Thyroid gland (tissue), 4 donors: ENCODE results near the gene ABCC9. TPM values are rescaled to one million over a fixed set of nuclear protein-coding genes. Genes with fewer than 3 reads are reported as not detected.

ENCODE experiments used
- DNase-seq, 2 donors: peaks; one replicate each; pipeline ENCODE4 v3.0.0-alpha.2; 2019
- H3K27ac ChIP-seq, 3 donors: fragments of 200-600 bp; sonication (generic); 1 replicate in 2 of 3; 2 replicates in 1 of 3; pipeline ENCODE4 v1.5.1; 2016 to 2019; ENCODE audit warnings: mild to moderate bottlenecking in 1 of 3, moderate library complexity in 1 of 3
- H3K27me3 ChIP-seq: fragments of 200-600 bp; sonication (generic); one replicate; pipeline ENCODE4 v1.5.1; 2019
- H3K36me3 ChIP-seq, 2 donors: fragments of 200-600 bp; sonication (generic); one replicate each; pipeline ENCODE4 v1.5.1; 2016 to 2019
- H3K4me1 ChIP-seq, 2 donors: fragments of 200-600 bp; sonication (generic); one replicate each; pipeline ENCODE4 v1.5.1; 2017 to 2019
- H3K4me3 ChIP-seq, 3 donors: fragments of 200-600 bp; sonication (generic); replicated peaks in 1 of 3; 1 replicate in 2 of 3; 2 replicates in 1 of 3; pipeline ENCODE4 v1.5.1; 2016; ENCODE audit warnings: mild to moderate bottlenecking in 1 of 3
- H3K9me3 ChIP-seq: fragments of 200-600 bp; sonication (generic); one replicate; pipeline ENCODE4 v1.5.1; 2017
- CTCF ChIP-seq, 6 experiments: fragments of 200-600 bp in 3 of 6; fragments of 450-650 bp in 3 of 6; sonication (generic) in 3 of 6; IDR thresholded peaks; one replicate each; pipeline ENCODE4 v1.5.1; 2016 to 2019; ENCODE audit warnings: antibody characterized with exemption in 6 of 6, mild to moderate bottlenecking in 2 of 6, inconsistent platforms in 1 of 6, moderate library complexity in 1 of 6
- POLR2A ChIP-seq, 2 donors: fragments of 450-650 bp; IDR thresholded peaks; one replicate each; pipeline ENCODE4 v1.6.1; 2017; ENCODE audit warnings: antibody characterized with exemption in 2 of 2, mild to moderate bottlenecking in 2 of 2, moderate library complexity in 1 of 2
- WGBS, 2 donors: methylation state at CpG; one replicate each; pipeline ENCODE4 v1.1.5; 2017; 5-methylcytosine and 5-hydroxymethylcytosine counted together
- intact Hi-C: fragments of 100-400 bp; cut with DNase I; formaldehyde crosslinking; loops from one replicate; pipeline ENCODE4 v1.15.1; 2023
- total RNA-seq, 4 donors: library from RNA; depleted of rRNA; stranded (reverse); fragments of >200 nt; gene quantifications; one replicate each; pipeline ENCODE4 v1.2.3, GENCODE V29; 2016

ABCC9 gene
- total RNA-seq, 4 donors from 2014 or later = 10.5 to 46.8 (median 26.0) TPM

GRCh38 chr12:21851151-21851550 lies 90.1 kb downstream of the ABCC9 start:
- H3K27ac ChIP-seq = no peak overlapping the region
- H3K36me3 ChIP-seq = no peaks in the 10 kb centered on the region
- H3K4me1 ChIP-seq = no peaks in the 10 kb centered on the region
- no peaks in the 10 kb centered on the region for H3K27me3 ChIP-seq
- TF ChIP-seq CTCF (IDR thresholded peaks at IDR 0.05) = no peak
- no peak for TF ChIP-seq POLR2A (IDR thresholded peaks at IDR 0.05)
- H3K9me3 ChIP-seq = no peaks in the 10 kb centered on the region
- intact Hi-C loops = no loop called here
- H3K4me3 ChIP-seq = no peak overlapping the region
- no peak for DNase-seq
- WGBS, 2 donors = 85 to 94% methylated on average over 1 of the region's 1 CpG

GRCh38 chr12:21850419-21850818 lies 90.8 kb downstream of the ABCC9 start:
- no peaks in the 10 kb centered on the region for H3K36me3 ChIP-seq
- no peak for DNase-seq
- intact Hi-C loops = no loop called here
- no peaks in the 10 kb centered on the region for H3K9me3 ChIP-seq
- no peaks in the 10 kb centered on the region for H3K27me3 ChIP-seq
- WGBS, 2 donors = 68 to 91% methylated on average over 4 of the region's 4 CpGs
- H3K27ac ChIP-seq = no peak overlapping the region
- TF ChIP-seq POLR2A (IDR thresholded peaks at IDR 0.05) (no peak), CTCF (IDR thresholded peaks at IDR 0.05) (no peak)
- H3K4me1 ChIP-seq = no peaks in the 10 kb centered on the region
- H3K4me3 ChIP-seq = no peak overlapping the region

GRCh38 chr12:21849878-21850277 lies 91.3 kb downstream of the ABCC9 start:
- H3K4me1 ChIP-seq = no peaks in the 10 kb centered on the region
- intact Hi-C loops = no loop called here
- peak; percentile 10 to 26 for DNase-seq
- H3K27me3 ChIP-seq = no peaks in the 10 kb centered on the region
- H3K4me3 ChIP-seq = no peak overlapping the region
- no peaks in the 10 kb centered on the region for H3K36me3 ChIP-seq
- 24 to 31% methylated on average over 2 of the region's 2 CpGs for WGBS, 2 donors
- H3K27ac ChIP-seq = no peak overlapping the region
- H3K9me3 ChIP-seq = no peaks in the 10 kb centered on the region
- TF ChIP-seq CTCF (IDR thresholded peaks at IDR 0.05) (no peak), POLR2A (IDR thresholded peaks at IDR 0.05) (no peak)

GRCh38 chr12:21848192-21848591 lies 93.0 kb downstream of the ABCC9 start:
- H3K9me3 ChIP-seq = no peaks in the 10 kb centered on the region
- H3K4me3 ChIP-seq = no peak overlapping the region
- no peaks in the 10 kb centered on the region for H3K36me3 ChIP-seq
- H3K4me1 ChIP-seq = no peaks in the 10 kb centered on the region
- intact Hi-C loops = no loop called here
- TF ChIP-seq POLR2A (IDR thresholded peaks at IDR 0.05) (no peak), CTCF (IDR thresholded peaks at IDR 0.05) (no peak)
- no peaks in the 10 kb centered on the region for H3K27me3 ChIP-seq
- H3K27ac ChIP-seq = no peak overlapping the region
- WGBS, 2 donors = 94 to 95% methylated on average over 5 of the region's 5 CpGs
- DNase-seq = no peak

GRCh38 chr12:21843795-21844194 lies 97.4 kb downstream of the ABCC9 start:
- intact Hi-C loops = no loop called here
- Histone ChIP-seq H3K4me3 (no peak overlapping the region), H3K36me3 (no peaks in the 10 kb centered on the region), H3K27ac (no peak overlapping the region), H3K9me3 (no peaks in the 10 kb centered on the region), H3K27me3 (no peaks in the 10 kb centered on the region), H3K4me1 (no peaks in the 10 kb centered on the region)
- TF ChIP-seq CTCF (IDR thresholded peaks at IDR 0.05) (no peak), POLR2A (IDR thresholded peaks at IDR 0.05) (no peak)
- no peak for DNase-seq
- 95 to 100% methylated on average over 2 of the region's 2 CpGs for WGBS, 2 donors
